HG02642 (cell line): ENCODE results near the gene PKN1.
A peak's percentile ranks its signal among the peaks of the same experiment; 100 is the strongest.
"Not testable (repeated sequence)": the region's sequence is repeated elsewhere in the genome, so short reads cannot be mapped to it uniquely, and the experiment has no call there.

ENCODE experiments used
- ATAC-seq: cut with Tn5 transposase; IDR thresholded peaks from one replicate; pipeline ENCODE4 v1.9.1; 2021; ENCODE audit warnings: mild to moderate bottlenecking; ENCODE audit not compliant: unreplicated experiment, poor library complexity

PKN1 gene

DNA sequence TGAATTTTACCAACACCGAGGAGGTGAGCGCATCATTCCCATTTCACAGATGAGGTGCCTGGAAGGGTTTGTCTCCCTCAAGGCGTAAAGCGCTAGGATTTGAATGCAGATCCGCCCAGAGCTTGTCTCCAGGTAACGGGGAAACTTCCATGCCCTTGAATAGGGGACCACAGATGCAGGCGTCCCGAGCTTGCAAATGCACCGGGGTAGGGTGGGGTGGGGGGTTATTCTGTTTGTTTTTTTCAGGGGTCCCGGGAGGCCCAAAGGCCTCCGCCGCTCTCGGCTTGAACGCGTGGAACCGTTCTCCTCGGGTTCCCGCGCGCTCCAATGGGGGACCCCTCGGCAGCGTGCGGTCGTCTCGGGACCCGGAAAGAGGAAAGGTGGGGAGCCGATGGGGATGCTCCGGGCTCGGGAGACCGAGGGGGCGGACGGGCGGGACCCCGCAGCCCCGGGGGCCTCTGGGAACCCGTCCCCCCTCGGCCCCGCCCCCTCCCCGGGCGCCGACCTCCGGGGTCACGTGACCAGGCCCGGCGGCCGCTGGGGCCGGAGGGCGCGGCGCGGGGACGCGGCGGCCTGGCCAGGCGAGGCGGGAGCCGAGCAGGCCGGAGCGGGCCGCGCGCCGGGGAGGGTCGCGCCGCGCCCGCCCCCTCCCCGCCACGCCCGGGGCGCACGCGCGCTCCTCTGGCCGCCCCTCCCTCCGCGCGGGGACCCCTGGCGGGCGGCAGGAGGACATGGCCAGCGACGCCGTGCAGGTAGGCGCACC is at the start of gene PKN1:
Gene PKN1 (plus strand): TSS at position 516 of the 763 bp plus-strand sequence. CDS start 216 bp downstream, at position 732.
- peak; percentile 55 for ATAC-seq

DNA sequence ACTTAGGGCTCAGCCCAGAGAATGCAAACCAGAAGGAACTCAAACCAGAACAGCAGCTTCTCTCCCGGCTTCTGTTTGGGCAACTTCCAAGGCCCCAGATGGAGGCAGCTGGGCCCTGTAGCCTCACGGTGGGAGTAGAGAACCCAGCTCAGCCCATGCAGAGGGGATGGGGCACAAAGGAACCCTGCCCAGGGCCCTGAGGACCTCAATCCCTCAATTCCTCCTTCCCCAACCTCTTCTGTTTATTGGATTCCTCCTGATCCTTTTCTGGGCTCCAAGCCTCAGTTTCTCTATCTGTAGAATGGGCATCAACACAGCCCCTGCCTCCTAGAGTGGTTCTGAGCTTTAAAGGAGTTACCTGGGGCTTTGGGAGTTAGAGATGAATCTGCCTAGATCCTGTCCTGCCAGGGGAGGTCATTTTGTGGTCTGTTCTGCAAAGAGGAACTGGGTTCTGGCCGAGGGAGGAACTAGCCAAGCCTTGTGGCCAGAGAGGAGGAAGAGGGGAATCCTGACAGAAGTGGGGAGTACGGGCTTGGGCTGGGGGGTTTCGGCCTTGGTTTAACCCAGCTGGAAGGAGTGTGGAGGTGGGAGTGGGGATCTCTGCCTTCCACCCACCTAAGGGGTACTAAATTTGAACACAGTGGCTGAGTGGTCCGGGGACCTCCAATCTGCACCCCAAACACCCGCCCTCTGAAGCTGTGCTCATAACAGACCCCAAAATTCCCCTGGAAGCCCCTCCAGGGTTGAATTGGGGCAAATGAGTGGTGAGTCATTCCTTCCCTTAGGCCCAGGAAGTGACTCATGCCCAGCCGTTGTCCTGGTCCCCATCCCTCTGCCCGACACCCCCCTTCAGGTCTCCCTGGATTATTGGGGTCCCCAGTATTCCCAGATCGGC is 49.2 kb upstream of the PKN1 start:
- no peak for ATAC-seq

DNA sequence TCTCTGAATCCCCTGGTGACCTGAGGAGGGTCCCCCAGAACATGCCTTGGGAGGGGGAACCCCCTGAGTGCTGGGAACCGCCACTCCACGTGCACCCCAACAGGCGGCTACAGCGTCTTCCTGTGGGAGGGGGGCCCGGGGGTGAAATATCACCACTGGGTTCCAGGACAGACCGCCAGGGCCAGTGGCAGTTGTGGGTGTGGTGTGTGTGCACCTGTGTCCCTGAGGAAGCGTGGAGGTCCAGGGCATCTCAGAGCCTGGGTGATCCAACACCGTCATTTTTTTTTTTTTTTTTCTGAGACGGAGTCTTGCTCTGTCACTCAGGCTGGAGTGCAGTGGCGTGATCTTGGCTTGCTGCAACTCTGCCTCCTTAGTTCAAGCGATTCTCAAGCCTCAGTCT is 47.6 kb upstream of the PKN1 start:
- ATAC-seq, result no peak

DNA sequence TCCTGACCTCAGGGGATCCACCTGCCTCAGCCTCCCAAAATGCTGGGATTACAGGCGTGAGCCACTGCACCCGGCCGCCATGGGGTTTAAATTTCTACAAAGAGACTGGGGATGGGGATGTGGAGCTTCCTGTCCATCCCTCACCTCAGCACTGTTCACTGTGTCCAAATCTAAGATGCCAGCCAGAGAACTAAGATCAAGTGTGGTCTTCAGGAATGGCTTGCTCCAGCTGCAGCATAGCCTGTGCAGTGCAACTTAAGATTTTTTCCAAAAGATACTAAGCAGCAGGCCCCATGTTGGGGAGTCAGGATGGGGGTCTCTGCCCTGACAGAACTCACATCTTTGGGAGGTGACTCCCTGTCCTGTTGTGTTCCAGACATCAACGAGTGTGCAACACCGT is 42.6 kb upstream of the PKN1 start:
- ATAC-seq, result no peak

DNA sequence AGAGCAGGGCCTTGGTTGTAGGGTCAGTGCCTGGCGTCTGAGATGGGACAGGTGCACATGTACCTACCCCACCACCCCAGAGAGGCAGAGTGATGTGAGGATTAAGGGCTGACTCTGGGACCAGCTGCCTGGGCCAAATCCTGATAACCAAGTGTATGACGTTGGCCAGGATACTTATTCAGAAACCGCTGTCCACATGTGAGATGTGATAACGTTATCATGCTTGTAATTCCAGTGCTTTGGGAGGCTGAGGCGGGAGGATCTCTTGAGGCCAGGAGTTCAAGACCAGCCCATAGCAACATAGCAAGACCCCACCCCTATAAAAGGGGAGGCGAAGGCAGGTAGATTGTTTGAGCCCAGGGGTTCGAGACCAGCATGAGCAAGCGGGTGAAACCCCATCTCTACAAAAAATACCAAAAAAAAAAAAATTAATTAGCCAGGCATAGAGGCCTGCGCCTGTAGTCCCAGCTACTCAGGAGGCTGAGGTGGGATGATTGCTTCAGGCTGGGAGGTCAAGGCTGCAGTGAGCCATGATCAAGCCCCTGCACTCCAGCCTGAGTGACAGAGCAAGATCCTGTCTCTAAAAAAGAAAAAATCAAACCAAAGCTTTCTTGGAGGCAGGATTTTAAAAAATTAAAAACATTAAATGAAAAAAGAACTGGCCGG is 41.8 kb upstream of the PKN1 start:
- no peak for ATAC-seq

DNA sequence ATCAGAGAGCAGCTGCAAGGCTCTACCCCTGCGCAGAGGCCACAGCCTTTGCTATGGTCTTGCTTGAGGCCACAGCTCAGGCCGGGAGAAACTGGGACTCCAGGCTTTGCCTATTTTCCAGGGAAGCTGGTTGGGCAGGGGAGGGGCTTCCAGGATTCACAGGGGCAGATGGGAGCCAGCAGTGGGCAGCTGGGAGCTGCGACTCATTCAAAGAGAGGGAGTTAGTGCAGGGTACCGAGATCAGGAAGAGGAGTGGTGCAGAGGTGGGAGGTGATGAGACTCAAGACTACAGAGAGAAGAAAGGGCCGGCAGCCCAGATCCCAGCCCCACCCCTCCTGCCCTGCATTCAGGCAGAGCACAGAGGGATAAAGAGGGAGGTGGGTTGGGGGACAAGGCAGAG is 39.8 kb upstream of the PKN1 start:
- ATAC-seq, result no peak

DNA sequence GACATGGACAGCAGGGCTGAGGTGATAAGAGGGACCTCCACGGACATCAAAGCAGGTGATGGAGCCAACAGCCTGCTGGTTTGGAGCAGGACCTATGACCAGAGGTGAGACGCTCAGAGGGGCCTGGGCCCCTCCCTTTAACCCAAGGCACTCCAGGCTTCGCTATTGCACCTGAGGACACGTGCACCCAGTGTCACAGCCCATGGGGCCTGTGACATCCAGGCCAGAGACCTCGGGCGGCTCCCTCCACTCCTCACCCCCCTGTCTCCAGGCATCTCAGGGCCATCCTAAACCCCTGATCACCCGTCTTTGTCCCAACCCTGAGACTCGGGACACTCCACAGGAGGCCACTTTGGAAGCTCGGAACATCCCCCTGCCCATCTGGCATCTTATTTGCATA is 38.9 kb upstream of the PKN1 start:
- ATAC-seq, result no peak

DNA sequence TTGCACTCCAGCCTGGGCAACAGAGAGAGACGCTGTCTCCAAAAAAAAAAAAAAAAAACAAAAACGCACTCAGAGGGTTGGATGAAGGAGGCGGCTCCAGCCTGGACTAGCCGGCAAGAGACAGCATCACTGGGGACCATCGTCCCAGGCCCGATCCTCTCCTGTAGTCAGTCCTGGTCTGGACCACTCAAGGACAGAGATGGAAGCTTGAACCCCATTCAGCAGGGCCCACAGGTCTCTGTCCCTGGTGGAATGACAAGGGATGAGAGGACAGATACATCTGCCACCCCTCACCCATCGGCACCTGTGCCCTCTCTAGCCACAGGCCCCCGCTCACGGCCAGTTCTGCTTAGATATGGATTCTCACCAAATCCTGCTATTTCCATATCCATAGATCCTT is 37.8 kb upstream of the PKN1 start:
- ATAC-seq, result no peak

DNA sequence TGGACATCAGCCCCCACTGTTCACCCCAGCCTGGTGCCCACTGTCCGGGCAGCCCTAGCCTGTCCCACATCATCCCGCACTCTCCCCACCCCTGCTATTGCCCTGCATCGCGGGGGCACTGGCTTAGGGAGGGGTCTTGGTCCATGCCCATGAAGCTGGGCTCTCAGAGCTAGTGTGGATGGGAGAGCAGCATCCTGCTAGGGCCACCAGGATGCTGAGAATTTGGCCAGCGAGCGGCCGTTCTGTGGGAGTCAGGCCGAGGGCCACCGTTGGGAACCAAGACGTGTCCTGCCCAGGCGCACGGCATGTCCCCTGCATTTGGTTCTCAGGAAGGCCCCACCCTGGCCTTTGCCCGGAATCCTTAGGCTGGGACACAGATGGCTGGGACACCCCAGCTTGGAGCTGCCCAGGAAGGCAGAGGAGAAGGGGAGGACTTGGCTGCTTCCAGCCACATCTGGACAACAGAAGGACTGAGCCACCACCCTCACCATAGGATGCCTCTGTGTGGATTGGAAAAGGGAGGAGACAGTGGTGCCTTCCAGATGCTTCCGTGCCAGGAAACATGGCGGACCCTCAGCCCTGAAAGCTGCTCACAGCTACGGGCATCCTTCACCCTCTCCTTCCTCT is 37.3 kb upstream of the PKN1 start:
- ATAC-seq, result no peak

DNA sequence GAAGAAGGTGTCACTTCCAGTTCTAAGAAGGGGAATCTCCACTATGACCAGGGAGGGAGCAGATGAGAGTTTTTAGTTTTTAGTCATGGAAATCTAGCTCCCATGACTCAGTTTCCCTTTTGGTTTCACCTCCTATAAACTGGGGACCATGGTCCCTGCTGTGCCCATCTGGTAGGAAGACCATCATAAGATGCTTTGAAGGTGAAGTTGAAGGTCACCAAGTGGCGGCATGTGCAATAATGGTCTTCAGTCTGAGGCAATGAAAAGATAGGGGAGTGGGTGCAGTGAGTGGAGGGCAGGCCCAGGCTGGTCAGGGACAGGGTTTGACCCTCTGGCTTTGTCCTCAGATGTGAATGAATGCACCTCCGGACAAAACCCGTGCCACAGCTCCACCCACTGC is 36.4 kb upstream of the PKN1 start:
- ATAC-seq, result not testable (repeated sequence)

DNA sequence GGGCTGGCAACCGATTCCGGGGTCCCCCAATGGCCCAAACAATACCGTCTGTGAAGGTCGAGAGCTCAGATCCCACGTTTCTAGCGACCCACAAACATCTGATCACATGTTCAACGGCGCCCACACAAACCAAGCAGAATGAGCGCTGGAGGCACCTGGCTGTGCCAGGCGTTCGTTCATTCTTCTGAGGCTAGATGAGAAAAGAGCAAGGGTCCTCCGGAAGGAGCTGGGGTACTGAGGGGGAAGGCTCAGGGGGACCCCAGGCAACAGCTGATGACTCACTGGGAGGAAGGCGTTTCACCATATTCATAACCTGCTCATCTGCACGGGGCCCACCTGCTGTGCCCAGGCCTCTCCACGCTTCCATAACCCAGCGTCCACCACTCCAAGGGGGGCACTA is 35.9 kb upstream of the PKN1 start:
- ATAC-seq, result not testable (repeated sequence)

DNA sequence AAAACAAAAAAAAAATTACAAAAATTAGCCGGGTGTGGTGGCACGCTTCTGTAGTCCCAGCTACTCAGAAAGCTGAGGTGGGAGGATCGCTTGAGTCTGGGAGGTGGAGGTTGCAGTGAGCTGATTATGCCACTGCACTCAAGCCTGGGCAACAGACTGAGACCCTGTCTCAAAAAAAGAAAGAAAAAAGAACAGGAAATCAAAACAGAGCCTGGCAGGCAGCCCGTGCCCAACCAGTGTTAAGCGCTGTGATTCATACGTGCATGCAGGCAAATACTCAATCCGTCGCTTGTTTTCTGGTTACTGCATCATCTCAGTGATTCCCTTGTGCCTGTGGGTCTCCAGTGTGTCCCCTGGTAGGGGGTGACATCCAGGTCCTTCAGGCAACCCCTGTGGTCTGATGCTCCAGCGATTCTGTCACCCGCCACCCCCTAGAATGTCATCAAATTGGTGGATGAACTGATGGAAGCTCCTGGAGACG is 32.1 kb upstream of the PKN1 start:
- ATAC-seq, result no peak

DNA sequence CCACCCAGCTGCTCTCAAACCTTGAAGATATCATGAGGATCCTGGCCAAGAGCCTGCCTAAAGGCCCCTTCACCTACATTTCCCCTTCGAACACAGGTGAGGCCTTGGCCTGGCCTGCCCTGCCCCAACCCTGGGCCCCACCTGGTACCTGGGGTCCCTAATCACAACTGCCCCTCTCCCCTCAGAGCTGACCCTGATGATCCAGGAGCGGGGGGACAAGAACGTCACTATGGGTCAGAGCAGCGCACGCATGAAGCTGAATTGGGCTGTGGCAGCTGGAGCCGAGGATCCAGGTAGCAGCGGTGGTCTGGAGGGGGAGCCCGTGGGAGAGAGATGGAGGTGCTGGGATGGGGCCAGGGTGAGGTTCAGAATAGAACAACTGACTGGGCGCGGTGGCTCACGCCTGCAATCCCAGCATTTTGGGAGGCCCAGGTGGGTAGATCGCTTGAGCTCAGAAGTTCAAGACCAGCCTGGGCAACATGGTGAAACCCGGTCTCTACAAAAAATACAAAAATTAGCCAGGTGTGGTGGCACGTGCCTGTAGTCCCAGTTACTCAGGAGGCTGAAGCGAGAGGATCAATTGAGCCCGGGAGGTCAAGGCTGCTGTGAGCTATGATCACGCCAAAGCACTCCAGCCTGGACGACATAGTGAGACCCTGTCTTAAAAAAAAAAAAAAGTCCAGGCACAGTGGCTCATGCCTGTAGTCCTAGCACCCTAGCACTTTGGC is 31.5 kb upstream of the PKN1 start:
- no peak for ATAC-seq

DNA sequence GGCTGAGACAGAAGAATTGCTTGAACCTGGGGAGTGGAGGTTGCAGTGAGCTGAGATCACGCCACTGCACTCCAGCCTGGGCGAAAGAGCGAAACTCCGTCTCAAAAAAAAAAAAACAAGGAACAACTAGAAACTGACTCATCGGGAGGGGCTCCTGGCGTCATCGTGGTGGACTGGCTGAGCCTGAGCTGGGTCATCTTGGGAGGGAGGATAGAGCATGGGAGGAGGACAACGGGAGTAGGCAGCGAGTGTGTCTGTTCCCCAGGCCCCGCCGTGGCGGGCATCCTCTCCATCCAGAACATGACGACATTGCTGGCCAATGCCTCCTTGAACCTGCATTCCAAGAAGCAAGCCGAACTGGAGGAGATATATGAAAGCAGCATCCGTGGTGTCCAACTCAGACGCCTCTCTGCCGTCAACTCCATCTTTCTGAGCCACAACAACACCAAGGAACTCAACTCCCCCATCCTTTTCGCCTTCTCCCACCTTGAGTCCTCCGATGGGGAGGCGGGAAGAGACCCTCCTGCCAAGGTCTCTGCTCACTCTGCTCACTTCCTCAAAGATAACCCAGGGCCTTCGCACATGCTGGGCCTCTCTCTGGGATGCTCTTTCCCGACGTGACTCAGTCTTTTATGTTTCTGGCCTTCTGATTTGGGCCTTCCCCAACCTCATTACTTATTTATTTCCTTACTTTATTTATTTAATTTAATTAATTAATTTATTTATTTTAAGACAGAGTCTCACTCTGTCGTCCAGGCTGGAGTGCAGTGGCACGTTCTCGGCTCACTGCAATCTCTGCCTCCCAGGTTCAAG is 30.6 kb upstream of the PKN1 start:
- no peak for ATAC-seq

DNA sequence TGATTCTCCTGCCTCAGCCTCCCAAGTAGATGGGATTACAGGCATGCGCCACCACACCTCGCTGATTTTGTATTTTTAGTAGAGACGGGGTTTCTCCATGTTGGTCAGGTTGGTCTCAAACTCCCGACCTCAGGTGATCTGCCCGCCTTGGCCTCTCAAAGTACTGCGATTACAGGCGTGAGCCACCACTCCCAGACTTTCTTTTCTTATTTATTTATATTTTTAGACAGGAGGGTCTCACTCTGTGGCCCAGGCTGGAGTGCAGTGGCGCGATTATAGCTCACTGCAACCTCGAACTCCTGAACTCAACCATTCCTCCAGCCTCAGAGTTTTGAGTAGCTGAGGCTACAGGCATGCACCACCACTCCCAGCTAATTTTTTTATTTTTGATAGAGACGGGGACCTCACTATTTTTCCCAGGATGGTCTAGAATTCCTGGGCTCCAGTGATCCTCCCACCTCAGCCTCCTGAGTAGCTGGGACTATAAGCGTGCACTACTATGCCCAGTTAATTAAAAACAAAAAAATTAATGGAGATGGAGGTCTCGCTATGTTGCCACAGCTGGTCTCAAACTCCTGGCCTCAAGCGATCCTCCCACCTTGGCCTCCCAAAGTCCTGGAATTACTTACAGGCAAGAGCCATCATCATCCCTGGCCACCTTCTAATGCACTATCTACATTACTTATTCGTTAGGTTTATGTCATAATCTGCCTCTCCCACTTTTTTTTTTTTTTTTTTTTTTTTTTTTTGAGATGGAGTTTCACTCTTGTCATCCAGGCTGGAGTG is 29.8 kb upstream of the PKN1 start:
- not testable (repeated sequence) for ATAC-seq

DNA sequence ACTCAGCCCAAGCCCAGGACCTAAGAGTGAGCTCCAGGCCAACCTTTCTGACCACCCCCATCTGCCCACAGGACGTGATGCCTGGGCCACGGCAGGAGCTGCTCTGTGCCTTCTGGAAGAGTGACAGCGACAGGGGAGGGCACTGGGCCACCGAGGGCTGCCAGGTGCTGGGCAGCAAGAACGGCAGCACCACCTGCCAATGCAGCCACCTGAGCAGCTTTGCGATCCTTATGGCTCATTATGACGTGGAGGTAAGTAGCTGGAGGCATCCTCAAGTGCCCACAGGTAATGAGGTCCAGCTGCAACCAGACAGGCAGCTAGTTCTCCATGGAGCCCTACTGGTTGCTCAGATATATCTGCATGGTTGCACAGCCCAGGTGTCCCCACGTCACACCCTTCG is 28.8 kb upstream of the PKN1 start:
- no peak for ATAC-seq

DNA sequence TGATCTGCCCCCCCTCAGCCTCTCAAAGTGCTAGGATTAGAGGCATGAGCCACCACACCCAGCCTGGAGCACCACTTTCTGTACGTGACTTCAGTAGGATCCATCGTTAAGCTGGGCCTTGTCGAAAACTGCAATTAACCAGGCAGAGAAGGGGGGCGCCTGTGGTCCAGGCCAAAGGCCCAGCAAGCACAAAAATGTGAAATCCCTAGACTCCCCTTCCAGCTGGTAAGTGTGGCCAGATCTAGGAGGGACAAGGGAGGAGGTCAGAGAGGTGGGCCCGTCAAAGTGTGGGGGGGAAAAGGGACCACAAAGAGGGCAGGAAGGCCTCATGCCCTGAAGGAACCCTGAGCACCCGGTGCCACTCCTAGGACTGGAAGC is 27.7 kb upstream of the PKN1 start:
- ATAC-seq, result no peak
